CD4-positive, alpha-beta T cell (primary cell): ENCODE results near the gene RAMP3. TPM values are rescaled to one million over a fixed set of nuclear protein-coding genes. Genes with fewer than 3 reads are reported as not detected.
"Not testable (repeated sequence)": the region's sequence is repeated elsewhere in the genome, so short reads cannot be mapped to it uniquely, and the experiment has no call there.

Source experiments
- ATAC-seq: fragments of 200-7000 bp; cut with Tn5 transposase; one replicate; pipeline ENCODE4 v1.10.0; 2022; ENCODE audit warnings: mild to moderate bottlenecking; ENCODE audit not compliant: poor library complexity
- CTCF ChIA-PET: fragments of 350-600 bp; sonication (Branson Sonifier 250); formaldehyde crosslinking; loops from one replicate; lab custom pipeline; 2021; ENCODE audit warnings: antibody characterized with exemption, inconsistent platforms; lab: Charles Lee
- POLR2A ChIA-PET: fragments of 350-600 bp; sonication (Branson Sonifier 250); formaldehyde crosslinking; loops from one replicate; lab custom pipeline; 2021; ENCODE audit warnings: antibody characterized with exemption, inconsistent platforms; lab: Charles Lee
- DNase-seq, 14 experiments: peaks; one replicate each; pipeline ENCODE4 v3.0.0-alpha.2; 2013 to 2020; ENCODE audit warnings: mixed read lengths in 2 of 14
- H3K27ac ChIP-seq, 2 donors: one replicate each; pipeline versions ENCODE4 v1.5.1 to v1.7.0; 2013; ENCODE audit warnings: low read length in 2 of 2, low read depth in 1 of 2, mild to moderate bottlenecking in 1 of 2
- H3K27me3 ChIP-seq, 2 experiments: 1 replicate in 1 of 2; 2 replicates in 1 of 2; pipeline versions ENCODE4 v1.6.1 to v1.7.0; 2013; ENCODE audit warnings: low read length in 2 of 2, control low read depth in 1 of 2, mild to moderate bottlenecking in 1 of 2, moderate library complexity in 1 of 2; ENCODE audit not compliant: insufficient read depth in 2 of 2, control insufficient read depth in 1 of 2
- H3K36me3 ChIP-seq: one replicate; pipeline ENCODE4 v1.6.1; 2013; ENCODE audit warnings: low read length, control low read depth; ENCODE audit not compliant: insufficient read depth
- H3K4me1 ChIP-seq: one replicate; pipeline ENCODE4 v1.6.1; 2013; ENCODE audit warnings: low read length, control low read depth; ENCODE audit not compliant: insufficient read depth
- H3K4me3 ChIP-seq: one replicate; pipeline ENCODE4 v1.5.1; 2013; ENCODE audit warnings: mild to moderate bottlenecking, low read length, moderate library complexity
- H3K9me3 ChIP-seq, 2 experiments: 1 replicate in 1 of 2; 2 replicates in 1 of 2; pipeline versions ENCODE4 v1.6.1 to v1.7.0; 2013; ENCODE audit warnings: low read length in 2 of 2, mild to moderate bottlenecking in 2 of 2, control low read depth in 1 of 2, moderate library complexity in 1 of 2; ENCODE audit not compliant: control insufficient read depth in 1 of 2, insufficient read depth in 1 of 2
- H3K27ac Mint-ChIP-seq: one replicate; pipeline ENCODE4 v1.8.0; 2020; ENCODE audit warnings: mixed read lengths
- H3K27me3 Mint-ChIP-seq: one replicate; pipeline ENCODE4 v1.8.0; 2021; ENCODE audit warnings: mixed read lengths
- H3K36me3 Mint-ChIP-seq: one replicate; pipeline ENCODE4 v1.8.0; 2021; ENCODE audit warnings: low read depth, mixed read lengths
- H3K4me1 Mint-ChIP-seq: one replicate; pipeline ENCODE4 v1.8.0; 2021; ENCODE audit warnings: low read depth, mixed read lengths
- H3K4me3 Mint-ChIP-seq: one replicate; pipeline ENCODE4 v1.8.0; 2020; ENCODE audit warnings: mild to moderate bottlenecking, mixed read lengths
- H3K9me3 Mint-ChIP-seq: one replicate; pipeline ENCODE4 v1.8.0; 2020; ENCODE audit warnings: mixed read lengths
- CTCF ChIP-seq: fragments of 200-600 bp; IDR thresholded peaks from one replicate; pipeline ENCODE4 v1.8.0; 2022; ENCODE audit warnings: antibody characterized with exemption, mild to moderate bottlenecking
- intact Hi-C, 2 experiments: fragments of 100-400 bp; cut with DNase I in 1 of 2; cut with micrococcal nuclease in 1 of 2; formaldehyde crosslinking; loops; one replicate each; pipeline versions ENCODE4 v1.15.1 to v1.9.0; 2023 to 2025; cut with DNase I, micrococcal nuclease
- total RNA-seq, 174 experiments: library from RNA in 2 of 174; stranded (reverse) in 2 of 174; gene quantifications; one replicate each; pipeline ENCODE4 v1.2.3 and lab custom pipeline; 2021 to 2026

The RAMP3 gene
- total RNA-seq, 2 experiments from 2014 or later: not detected

- ATAC-seq (no peak), DNase-seq (no peak)
- Mint-ChIP-seq H3K36me3 (no peaks in the 10 kb centered on the region), H3K4me1 (no peaks in the 10 kb centered on the region), H3K27ac (no peak overlapping the region), H3K27me3 (peaks cover 22% of the 10 kb centered on the region), H3K9me3 (no peaks in the 10 kb centered on the region), H3K4me3 (no peak overlapping the region)
- ChIA-PET CTCF (no interaction called here), POLR2A (no interaction called here)
- Histone ChIP-seq H3K27ac (no peak overlapping the region), H3K9me3 (peaks cover 0 to 4% of the 10 kb centered on the region in 2 experiments), H3K36me3 (no peaks in the 10 kb centered on the region), H3K27me3 (peaks cover 4 to 7% of the 10 kb centered on the region in 2 experiments), H3K4me1 (peaks cover 3% of the 10 kb centered on the region), H3K4me3 (no peak overlapping the region)
- intact Hi-C loops: no loop called here
- no peak for TF ChIP-seq CTCF
These were observed 6.4 kb upstream of the RAMP3 start for GRCh38 chr7:45151131-45151684.

GRCh38 chr7:45151967-45152366 lies 5.6 kb upstream of the RAMP3 start:
- no peak for TF ChIP-seq CTCF
- no peaks in the 10 kb centered on the region for H3K36me3 ChIP-seq
- H3K36me3 Mint-ChIP-seq: no peaks in the 10 kb centered on the region
- peaks cover 3% of the 10 kb centered on the region for H3K4me1 ChIP-seq
- H3K4me3 ChIP-seq: no peak overlapping the region
- H3K27ac Mint-ChIP-seq: no peak overlapping the region
- H3K4me1 Mint-ChIP-seq: peaks cover 4% of the 10 kb centered on the region
- intact Hi-C loops: no loop called here
- ChIA-PET POLR2A (no interaction called here), CTCF (no interaction called here)
- H3K9me3 Mint-ChIP-seq: no peaks in the 10 kb centered on the region
- H3K27me3 Mint-ChIP-seq: peaks cover 30% of the 10 kb centered on the region
- peaks cover 8 to 14% of the 10 kb centered on the region in 2 experiments for H3K27me3 ChIP-seq
- peaks cover 0 to 4% of the 10 kb centered on the region in 2 experiments for H3K9me3 ChIP-seq
- ATAC-seq (no peak), DNase-seq (no peak)
- no peak overlapping the region for H3K27ac ChIP-seq
- no peak overlapping the region for H3K4me3 Mint-ChIP-seq

- no peak overlapping the region for H3K27ac ChIP-seq
- H3K4me1 ChIP-seq: peaks cover 7% of the 10 kb centered on the region
- Mint-ChIP-seq H3K27ac (no peak overlapping the region), H3K27me3 (peaks cover 32% of the 10 kb centered on the region), H3K9me3 (no peaks in the 10 kb centered on the region), H3K4me1 (peaks cover 7% of the 10 kb centered on the region), H3K4me3 (no peak overlapping the region), H3K36me3 (no peaks in the 10 kb centered on the region)
- peaks cover 14 to 24% of the 10 kb centered on the region in 2 experiments for H3K27me3 ChIP-seq
- intact Hi-C loops: no loop called here
- DNase-seq (no peak), ATAC-seq (no peak)
- H3K9me3 ChIP-seq: peaks cover 0 to 2% of the 10 kb centered on the region in 2 experiments
- H3K4me3 ChIP-seq: no peak overlapping the region
- ChIA-PET POLR2A (no interaction called here), CTCF (no interaction called here)
- no peak for TF ChIP-seq CTCF
- no peaks in the 10 kb centered on the region for H3K36me3 ChIP-seq
These were observed 4.4 kb upstream of the RAMP3 start for GRCh38 chr7:45153233-45153632.

DNA sequence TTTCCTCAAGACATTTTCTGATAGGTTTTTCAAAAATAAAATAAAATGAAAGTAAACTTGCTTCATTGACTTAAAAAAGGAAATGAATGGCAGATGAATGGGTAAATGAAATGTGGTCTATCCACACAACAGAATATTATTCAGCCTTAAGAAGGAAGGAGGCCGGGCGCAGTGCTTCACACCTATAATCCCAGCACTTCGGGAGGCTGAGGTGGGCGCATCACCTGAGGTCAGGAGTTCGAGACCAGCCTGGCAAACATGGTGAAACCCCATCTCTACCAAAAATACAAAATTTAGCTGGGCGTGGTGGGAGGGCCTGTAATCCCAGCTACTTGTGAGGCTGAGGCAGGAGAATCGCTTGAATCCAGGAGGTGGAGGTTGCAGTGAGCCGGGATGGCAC lies 3.7 kb upstream of the RAMP3 start:
- intact Hi-C loops: loop anchor here (1.0 kb wide), 2 partner anchors 106 to 700 kb away; no protein-coding TSS in a partner anchor
- H3K4me3 Mint-ChIP-seq, H3K27ac ChIP-seq, H3K36me3 ChIP-seq, ATAC-seq, H3K9me3 Mint-ChIP-seq, H3K4me1 Mint-ChIP-seq, POLR2A ChIA-PET, CTCF ChIA-PET, DNase-seq, H3K4me3 ChIP-seq, H3K27ac Mint-ChIP-seq, H3K9me3 ChIP-seq, H3K36me3 Mint-ChIP-seq, H3K4me1 ChIP-seq: not testable (repeated sequence)
- H3K27me3 ChIP-seq: peaks cover 15 to 29% of the 10 kb centered on the region in 2 experiments
- peaks cover 34% of the 10 kb centered on the region for H3K27me3 Mint-ChIP-seq
